A549 (cell line): ENCODE results near the gene CSNK1E.

ENCODE experiments used
- BHLHE40 ChIP-seq: IDR thresholded peaks from 2 replicates; pipeline ENCODE4 v1.6.1; 2012; ENCODE audit warnings: low read depth, low read length, inconsistent platforms
- CBX2 ChIP-seq: fragments of 200-600 bp; sonication (generic); IDR thresholded peaks from 2 replicates; pipeline ENCODE4 v1.6.1; 2016; ENCODE audit warnings: low read depth, mild to moderate bottlenecking, borderline replicate concordance
- EHF ChIP-seq: fragments of 250-450 bp; sonication (Bioruptor Pico); IDR thresholded peaks from 2 replicates; pipeline ENCODE4 v1.5.0; 2020; ENCODE audit warnings: mild to moderate bottlenecking
- EP300 ChIP-seq, 2 experiments: fragments of >200 bp; sonication (Bioruptor Twin); formaldehyde crosslinking; IDR thresholded peaks; 2 replicates in 1 of 2; 3 replicates in 1 of 2; pipeline ENCODE4 v1.6.1; 2016 to 2017
- NR3C1 ChIP-seq: fragments of >200 bp; sonication (Bioruptor Twin); formaldehyde crosslinking; IDR thresholded peaks from 3 replicates; pipeline ENCODE4 v1.6.1; 2017
- POLR2A ChIP-seq: IDR thresholded peaks from 2 replicates; pipeline ENCODE4 v1.6.1; 2012; ENCODE audit warnings: mild to moderate bottlenecking, low read length
- RFX5 ChIP-seq: fragments of 450-650 bp; IDR thresholded peaks from 2 replicates; pipeline ENCODE4 v1.7.1; 2014; ENCODE audit warnings: antibody characterized with exemption, mild to moderate bottlenecking, moderate library complexity
- TP53 ChIP-seq: fragments of 250-450 bp; sonication (Bioruptor Pico); IDR thresholded peaks from 2 replicates; pipeline ENCODE4 v1.5.0; 2021; ENCODE audit warnings: mild to moderate bottlenecking, moderate library complexity
- TF ChIP-seq, protein P1 (sequence below): fragments of 200-600 bp; sonication (generic); IDR thresholded peaks from 2 replicates; pipeline ENCODE4 v1.6.1; 2016; ENCODE audit warnings: antibody characterized with exemption, mild to moderate bottlenecking, moderate library complexity
- TF ChIP-seq, protein P2 (sequence below): fragments of >200 bp; sonication (Bioruptor Twin); formaldehyde crosslinking; IDR thresholded peaks from 3 replicates; pipeline ENCODE4 v1.5.1; 2016

DNA sequence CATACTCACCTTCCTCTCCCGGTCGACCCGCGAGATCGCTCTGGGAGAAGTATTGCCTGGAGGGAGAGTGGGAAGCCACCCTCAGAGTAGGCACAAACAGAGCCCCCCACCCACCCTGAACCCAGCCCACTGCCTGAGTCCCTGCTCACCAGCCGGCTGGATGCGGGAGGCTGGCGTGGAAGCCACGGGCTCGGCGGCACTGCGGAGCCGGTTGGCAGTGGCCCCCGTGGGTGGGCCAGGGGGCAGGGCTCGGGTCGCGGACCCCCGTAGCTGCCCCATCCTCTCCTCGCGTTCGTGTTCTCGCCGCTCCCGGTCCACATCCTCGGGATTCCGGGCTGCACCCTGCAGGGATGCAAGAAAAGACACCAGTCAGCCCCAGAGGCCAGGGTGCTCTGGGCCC lies 23.0 kb downstream of the CSNK1E start:
- TF ChIP-seq, protein P1, sequence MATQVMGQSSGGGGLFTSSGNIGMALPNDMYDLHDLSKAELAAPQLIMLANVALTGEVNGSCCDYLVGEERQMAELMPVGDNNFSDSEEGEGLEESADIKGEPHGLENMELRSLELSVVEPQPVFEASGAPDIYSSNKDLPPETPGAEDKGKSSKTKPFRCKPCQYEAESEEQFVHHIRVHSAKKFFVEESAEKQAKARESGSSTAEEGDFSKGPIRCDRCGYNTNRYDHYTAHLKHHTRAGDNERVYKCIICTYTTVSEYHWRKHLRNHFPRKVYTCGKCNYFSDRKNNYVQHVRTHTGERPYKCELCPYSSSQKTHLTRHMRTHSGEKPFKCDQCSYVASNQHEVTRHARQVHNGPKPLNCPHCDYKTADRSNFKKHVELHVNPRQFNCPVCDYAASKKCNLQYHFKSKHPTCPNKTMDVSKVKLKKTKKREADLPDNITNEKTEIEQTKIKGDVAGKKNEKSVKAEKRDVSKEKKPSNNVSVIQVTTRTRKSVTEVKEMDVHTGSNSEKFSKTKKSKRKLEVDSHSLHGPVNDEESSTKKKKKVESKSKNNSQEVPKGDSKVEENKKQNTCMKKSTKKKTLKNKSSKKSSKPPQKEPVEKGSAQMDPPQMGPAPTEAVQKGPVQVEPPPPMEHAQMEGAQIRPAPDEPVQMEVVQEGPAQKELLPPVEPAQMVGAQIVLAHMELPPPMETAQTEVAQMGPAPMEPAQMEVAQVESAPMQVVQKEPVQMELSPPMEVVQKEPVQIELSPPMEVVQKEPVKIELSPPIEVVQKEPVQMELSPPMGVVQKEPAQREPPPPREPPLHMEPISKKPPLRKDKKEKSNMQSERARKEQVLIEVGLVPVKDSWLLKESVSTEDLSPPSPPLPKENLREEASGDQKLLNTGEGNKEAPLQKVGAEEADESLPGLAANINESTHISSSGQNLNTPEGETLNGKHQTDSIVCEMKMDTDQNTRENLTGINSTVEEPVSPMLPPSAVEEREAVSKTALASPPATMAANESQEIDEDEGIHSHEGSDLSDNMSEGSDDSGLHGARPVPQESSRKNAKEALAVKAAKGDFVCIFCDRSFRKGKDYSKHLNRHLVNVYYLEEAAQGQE, result no peak
- TF ChIP-seq POLR2A, result no peak
- no peak for TF ChIP-seq EP300 (IDR thresholded peaks at IDR 0.05)
- TF ChIP-seq TP53, result no peak
- TF ChIP-seq NR3C1, result no peak
- TF ChIP-seq BHLHE40, result no peak
- TF ChIP-seq, protein P2, sequence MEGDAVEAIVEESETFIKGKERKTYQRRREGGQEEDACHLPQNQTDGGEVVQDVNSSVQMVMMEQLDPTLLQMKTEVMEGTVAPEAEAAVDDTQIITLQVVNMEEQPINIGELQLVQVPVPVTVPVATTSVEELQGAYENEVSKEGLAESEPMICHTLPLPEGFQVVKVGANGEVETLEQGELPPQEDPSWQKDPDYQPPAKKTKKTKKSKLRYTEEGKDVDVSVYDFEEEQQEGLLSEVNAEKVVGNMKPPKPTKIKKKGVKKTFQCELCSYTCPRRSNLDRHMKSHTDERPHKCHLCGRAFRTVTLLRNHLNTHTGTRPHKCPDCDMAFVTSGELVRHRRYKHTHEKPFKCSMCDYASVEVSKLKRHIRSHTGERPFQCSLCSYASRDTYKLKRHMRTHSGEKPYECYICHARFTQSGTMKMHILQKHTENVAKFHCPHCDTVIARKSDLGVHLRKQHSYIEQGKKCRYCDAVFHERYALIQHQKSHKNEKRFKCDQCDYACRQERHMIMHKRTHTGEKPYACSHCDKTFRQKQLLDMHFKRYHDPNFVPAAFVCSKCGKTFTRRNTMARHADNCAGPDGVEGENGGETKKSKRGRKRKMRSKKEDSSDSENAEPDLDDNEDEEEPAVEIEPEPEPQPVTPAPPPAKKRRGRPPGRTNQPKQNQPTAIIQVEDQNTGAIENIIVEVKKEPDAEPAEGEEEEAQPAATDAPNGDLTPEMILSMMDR, result no peak
- TF ChIP-seq RFX5, result no peak
- TF ChIP-seq CBX2, result no peak
- no peak for TF ChIP-seq EHF (CRISPR knock-in tag)
